ENCODE data around the gene C3orf18. TPM values are rescaled to one million over a fixed set of nuclear protein-coding genes. Genes with fewer than 3 reads are reported as not detected.

C3orf18 gene
- total RNA-seq, 3 donors from 2014 or later (not counting 1 experiment from before 2014, with no cell fraction given) = 7.5 to 15.3 (median 11.7) TPM

GRCh38 chr3:50585919-50586762 lies 18.6 kb upstream of the C3orf18 start:
- Histone ChIP-seq H3K4me1 (ENCODE audit: control insufficient read depth, insufficient read depth, low read length) (peaks cover 43% of the 10 kb centered on the region), H3K27me3 (ENCODE audit: control insufficient read depth, insufficient read depth, low read length) (no peaks in the 10 kb centered on the region), H3K36me3 (ENCODE audit: control insufficient read depth, insufficient read depth, low read length) (peaks cover 12% of the 10 kb centered on the region), H3K4me3 (ENCODE audit: low read length) (no peak overlapping the region), H3K27ac (ENCODE audit: low read length) (no peak overlapping the region), H3K9me3 (ENCODE audit: control insufficient read depth, insufficient read depth, low read length) (no peaks in the 10 kb centered on the region)
- intact Hi-C loops (cut with micrococcal nuclease) = no loop called here
- Mint-ChIP-seq H3K36me3 (no peaks in the 10 kb centered on the region), H3K9me3 (no peaks in the 10 kb centered on the region), H3K27me3 (ENCODE audit: low read depth in 2 of 2) (no peaks in the 10 kb centered on the region), H3K27ac (no peak overlapping the region), H3K4me3 (no peak overlapping the region), H3K4me1 (peaks cover 34 to 47% of the 10 kb centered on the region in 2 donors)
- DNase-seq (no peak), ATAC-seq (no peak)
- no peak for TF ChIP-seq CTCF (IDR thresholded peaks at IDR 0.05)
- WGBS (ENCODE audit: insufficient coverage) = 86% methylated on average over 6 of the region's 6 CpGs

DNA sequence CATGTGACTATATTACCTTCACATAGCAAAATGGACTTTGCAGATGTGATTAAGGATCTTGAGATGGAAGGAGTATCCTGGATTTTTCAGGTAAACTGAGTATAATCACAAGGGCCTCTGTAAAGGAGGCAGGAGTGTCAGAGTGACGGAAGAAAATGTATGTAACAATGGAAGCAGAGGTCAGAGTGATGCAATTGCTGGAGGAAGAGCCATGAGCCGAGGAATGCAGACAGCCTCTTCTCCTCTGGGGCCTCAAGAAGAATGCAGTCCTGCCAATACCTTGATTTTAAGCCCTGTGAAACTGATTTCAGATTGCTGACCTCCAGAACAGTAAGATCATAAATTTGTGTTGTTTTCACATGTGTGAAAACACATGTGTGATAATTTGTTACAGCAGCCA lies 16.8 kb upstream of the C3orf18 start:
- intact Hi-C loops (cut with micrococcal nuclease) = no loop called here
- Mint-ChIP-seq H3K27me3 (ENCODE audit: low read depth in 2 of 2) (no peaks in the 10 kb centered on the region), H3K4me1 (peaks cover 30 to 38% of the 10 kb centered on the region in 2 donors)

DNA sequence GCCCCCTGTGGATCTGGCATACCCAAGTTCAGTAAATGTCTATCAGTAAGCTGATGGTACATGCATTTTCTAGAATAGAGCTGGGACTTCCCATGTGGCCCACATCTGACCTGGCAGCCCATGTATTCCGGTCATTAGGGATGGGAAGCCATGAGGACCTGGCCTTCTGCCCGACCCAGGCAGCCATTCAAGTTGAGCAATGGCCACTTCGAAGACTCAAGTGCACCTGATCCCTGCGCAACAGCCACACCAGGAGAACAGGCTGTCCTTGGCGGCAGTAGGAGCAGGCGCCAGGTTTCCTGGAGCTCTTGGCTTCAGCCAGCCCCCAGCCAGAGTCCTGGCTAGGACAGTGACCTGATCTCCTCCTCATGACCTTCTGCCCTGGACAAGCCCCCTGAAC lies 16.4 kb upstream of the C3orf18 start:
- H3K4me1 ChIP-seq (ENCODE audit: control insufficient read depth, insufficient read depth, low read length) = peaks cover 23% of the 10 kb centered on the region
- H3K4me1 Mint-ChIP-seq = peaks cover 29 to 35% of the 10 kb centered on the region in 2 donors

More for the DNA sequence above, 16.8 kb upstream of the C3orf18 start:
- Histone ChIP-seq H3K4me3 (ENCODE audit: low read length) (no peak overlapping the region), H3K36me3 (ENCODE audit: control insufficient read depth, insufficient read depth, low read length) (peaks cover 26% of the 10 kb centered on the region), H3K27me3 (ENCODE audit: control insufficient read depth, insufficient read depth, low read length) (no peaks in the 10 kb centered on the region), H3K9me3 (ENCODE audit: control insufficient read depth, insufficient read depth, low read length) (no peaks in the 10 kb centered on the region), H3K4me1 (ENCODE audit: control insufficient read depth, insufficient read depth, low read length) (peaks cover 28% of the 10 kb centered on the region), H3K27ac (ENCODE audit: low read length) (no peak overlapping the region)
- TF ChIP-seq CTCF (IDR thresholded peaks at IDR 0.05) = no peak
- Mint-ChIP-seq H3K36me3 (no peaks in the 10 kb centered on the region), H3K27ac (peak overlapping the region in 1 of 2 donors; percentile 13), H3K9me3 (no peaks in the 10 kb centered on the region), H3K4me3 (no peak overlapping the region)
- ATAC-seq (no peak), DNase-seq (no peak)
- 92% methylated on average over 2 of the region's 2 CpGs for WGBS (ENCODE audit: insufficient coverage)

More for the DNA sequence above, 16.4 kb upstream of the C3orf18 start:
- peaks cover 30% of the 10 kb centered on the region for H3K36me3 ChIP-seq (ENCODE audit: control insufficient read depth, insufficient read depth, low read length)
- 95% methylated on average over 6 of the region's 6 CpGs for WGBS (ENCODE audit: insufficient coverage)
- no peak for DNase-seq
- Mint-ChIP-seq H3K36me3 (no peaks in the 10 kb centered on the region), H3K4me3 (no peak overlapping the region), H3K9me3 (no peaks in the 10 kb centered on the region), H3K27ac (peak overlapping the region; percentile 6 to 13), H3K27me3 (ENCODE audit: low read depth in 2 of 2) (no peaks in the 10 kb centered on the region)
- H3K9me3 ChIP-seq (ENCODE audit: control insufficient read depth, insufficient read depth, low read length) = no peaks in the 10 kb centered on the region
- no peak overlapping the region for H3K27ac ChIP-seq (ENCODE audit: low read length)
- no peak overlapping the region for H3K4me3 ChIP-seq (ENCODE audit: low read length)
- intact Hi-C loops (cut with micrococcal nuclease) = no loop called here
- no peak for TF ChIP-seq CTCF (IDR thresholded peaks at IDR 0.05)
- no peak for ATAC-seq
- H3K27me3 ChIP-seq (ENCODE audit: control insufficient read depth, insufficient read depth, low read length) = no peaks in the 10 kb centered on the region
